Daoy (cell line): ENCODE results near the gene HNRNPH1. TPM values are rescaled to one million over a fixed set of nuclear protein-coding genes. Genes with fewer than 3 reads are reported as not detected.

Experiments used
- DNase-seq: peaks from one replicate; pipeline ENCODE4 v3.0.0-alpha.2; 2015; ENCODE audit warnings: low read depth
- total RNA-seq: library from RNA; depleted of rRNA; stranded (reverse); fragments of >200 nt; shearing (Covaris generic); gene quantifications from 2 replicates; pipeline ENCODE4 v1.2.3, GENCODE V29; 2014; rRNA removed

HNRNPH1 gene
- total RNA-seq, 1 experiment from 2014 or later: 874 TPM

DNA sequence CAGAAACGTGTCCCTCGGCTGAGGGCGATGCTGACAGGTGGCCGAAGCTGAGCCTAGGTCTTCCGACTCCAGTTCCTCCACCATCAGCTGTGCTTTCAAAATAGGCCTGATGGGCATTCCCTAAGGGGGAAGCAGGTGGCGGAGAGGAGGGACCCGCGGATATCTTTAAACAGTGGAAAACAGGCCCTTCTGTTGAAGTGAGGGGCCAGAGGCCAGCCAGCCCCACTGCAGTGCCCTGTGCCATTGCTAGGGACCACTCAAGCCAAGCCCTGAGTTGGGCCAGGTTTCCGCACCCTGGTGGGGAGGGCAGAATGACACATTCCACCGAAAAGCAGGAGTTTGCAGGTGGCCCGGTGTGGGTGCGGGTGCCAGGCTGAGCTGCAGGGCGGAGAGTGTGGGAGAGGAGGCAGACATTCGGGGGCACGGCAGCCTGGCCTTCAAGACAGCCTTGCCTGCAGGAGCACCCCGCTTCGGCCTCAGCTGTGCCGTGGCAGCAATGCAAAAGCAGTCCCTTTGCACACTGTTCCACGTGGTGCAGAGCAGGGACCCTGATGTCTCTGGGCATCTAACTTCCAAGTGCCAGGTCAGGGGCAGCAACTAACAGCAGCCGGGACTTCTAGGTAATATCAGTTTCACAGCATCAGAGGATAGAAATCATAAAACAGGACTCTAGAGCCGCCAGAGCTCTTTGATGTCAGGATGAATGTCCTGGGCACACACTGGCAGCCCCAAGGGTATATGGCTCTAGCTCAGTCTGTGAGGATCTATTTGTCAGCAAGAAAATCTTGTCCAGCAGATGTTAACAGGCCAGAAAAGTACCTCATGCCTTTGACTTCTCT, 17.2 kb downstream of the HNRNPH1 start:
- DNase-seq: no peak

GRCh38 chr5:179605026-179605833, 18.2 kb downstream of the HNRNPH1 start:
- no peak for DNase-seq

- DNase-seq: no peak
Observed at GRCh38 chr5:179603308-179603707, 20.2 kb downstream of the HNRNPH1 start.

DNA sequence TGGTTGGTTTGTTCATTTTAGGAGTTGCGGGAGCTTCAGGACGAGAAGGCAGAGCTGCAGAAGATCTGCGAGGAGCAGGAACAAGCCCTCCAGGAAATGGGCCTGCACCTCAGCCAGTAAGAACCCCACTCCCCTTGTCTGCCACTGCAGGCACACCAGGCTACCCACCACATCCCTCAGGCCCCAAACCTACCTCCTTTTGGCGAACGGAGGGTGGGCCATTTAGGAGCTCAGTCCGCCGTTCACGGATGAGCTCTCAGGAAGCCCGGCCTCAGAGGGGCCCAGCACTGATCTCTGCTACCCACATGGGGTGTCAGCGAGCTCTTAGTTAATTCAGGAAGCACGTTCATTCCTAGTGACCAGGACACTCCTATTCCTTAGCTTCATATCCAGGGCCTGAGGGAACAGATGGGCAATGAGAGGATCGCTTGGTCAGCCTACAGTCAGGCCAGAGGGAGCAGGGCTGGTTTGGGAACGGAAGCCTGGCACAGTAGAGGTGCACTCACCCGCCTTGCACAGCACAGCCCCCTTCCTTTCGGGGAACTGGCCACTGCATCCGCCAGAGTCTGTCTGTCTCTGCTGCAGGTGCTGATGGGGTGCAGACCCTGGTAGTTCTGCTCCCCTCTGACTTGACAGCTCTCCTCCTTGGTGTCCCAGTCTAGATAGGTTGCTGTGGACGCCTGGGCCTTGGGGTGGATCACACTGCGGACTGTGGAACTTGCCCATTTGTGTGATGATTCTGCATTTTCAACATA, 21.4 kb downstream of the HNRNPH1 start:
- DNase-seq: no peak

DNA sequence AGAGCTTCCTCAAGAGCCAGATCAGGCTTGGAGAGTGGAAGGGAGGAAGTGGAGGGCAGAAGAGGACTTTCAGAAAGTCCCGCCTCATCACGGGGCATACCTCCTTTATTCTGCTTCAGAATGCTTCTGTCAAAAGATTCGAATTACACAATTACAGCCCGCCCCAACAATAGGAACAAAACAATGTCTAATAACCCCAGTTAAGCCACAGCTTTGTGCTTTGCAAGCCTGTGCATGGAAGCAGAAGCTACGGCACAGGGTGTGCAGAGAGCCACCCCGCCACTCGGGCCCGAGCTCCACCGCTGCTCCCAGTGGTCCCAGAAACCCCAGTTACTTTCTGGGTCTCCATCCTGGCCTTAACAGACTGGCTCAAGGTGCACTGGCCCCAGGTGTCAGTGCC, 23.5 kb downstream of the HNRNPH1 start:
- no peak for DNase-seq

DNA sequence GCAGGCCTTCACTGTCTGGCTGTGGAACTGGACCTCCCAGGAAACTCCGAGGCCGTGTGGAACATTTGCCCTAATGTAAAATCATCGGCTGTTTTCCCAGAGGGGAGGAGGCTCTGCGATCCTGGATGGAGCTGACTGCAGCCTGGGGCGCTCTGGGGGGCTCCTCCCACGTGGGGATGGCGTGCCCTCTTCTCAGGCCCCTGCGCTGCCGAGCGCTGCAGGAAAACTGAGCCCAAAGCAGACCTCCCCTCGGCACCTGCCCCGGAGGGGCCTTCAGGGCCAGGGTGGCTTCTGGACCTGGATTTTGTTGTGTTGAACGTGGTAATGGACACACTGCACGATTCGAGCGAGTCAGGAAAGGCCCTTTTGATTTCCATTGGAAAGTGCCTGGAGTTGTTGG, 23.9 kb downstream of the HNRNPH1 start:
- no peak for DNase-seq

DNA sequence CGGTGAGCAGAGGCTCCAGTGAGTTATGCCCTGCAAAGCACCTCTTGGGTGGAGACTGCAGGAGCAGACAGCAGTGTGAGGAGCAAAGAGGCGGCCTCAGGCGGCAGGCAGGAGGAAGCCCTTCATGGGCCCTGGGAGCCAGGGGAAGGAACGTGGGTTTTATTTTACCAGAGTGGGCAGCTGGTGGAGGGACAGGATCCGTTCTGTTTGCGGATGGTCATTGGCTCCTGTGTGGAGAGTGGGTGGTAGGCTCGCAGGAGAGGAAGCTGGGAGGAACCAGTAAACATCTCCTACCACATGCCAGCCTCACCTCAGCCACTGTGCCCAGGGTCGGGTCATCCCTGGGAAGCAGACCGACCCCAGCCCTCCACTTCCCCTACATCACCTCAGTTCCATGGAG, 24.4 kb downstream of the HNRNPH1 start:
- no peak for DNase-seq

GRCh38 chr5:179596421-179596820, 27.1 kb downstream of the HNRNPH1 start:
- DNase-seq: no peak

GRCh38 chr5:179595916-179596315, 27.6 kb downstream of the HNRNPH1 start:
- no peak for DNase-seq

- DNase-seq: no peak
Observed at GRCh38 chr5:179588166-179588565, 35.3 kb downstream of the HNRNPH1 start.

- DNase-seq: no peak
Observed at GRCh38 chr5:179585941-179586401, 37.5 kb downstream of the HNRNPH1 start.

DNA sequence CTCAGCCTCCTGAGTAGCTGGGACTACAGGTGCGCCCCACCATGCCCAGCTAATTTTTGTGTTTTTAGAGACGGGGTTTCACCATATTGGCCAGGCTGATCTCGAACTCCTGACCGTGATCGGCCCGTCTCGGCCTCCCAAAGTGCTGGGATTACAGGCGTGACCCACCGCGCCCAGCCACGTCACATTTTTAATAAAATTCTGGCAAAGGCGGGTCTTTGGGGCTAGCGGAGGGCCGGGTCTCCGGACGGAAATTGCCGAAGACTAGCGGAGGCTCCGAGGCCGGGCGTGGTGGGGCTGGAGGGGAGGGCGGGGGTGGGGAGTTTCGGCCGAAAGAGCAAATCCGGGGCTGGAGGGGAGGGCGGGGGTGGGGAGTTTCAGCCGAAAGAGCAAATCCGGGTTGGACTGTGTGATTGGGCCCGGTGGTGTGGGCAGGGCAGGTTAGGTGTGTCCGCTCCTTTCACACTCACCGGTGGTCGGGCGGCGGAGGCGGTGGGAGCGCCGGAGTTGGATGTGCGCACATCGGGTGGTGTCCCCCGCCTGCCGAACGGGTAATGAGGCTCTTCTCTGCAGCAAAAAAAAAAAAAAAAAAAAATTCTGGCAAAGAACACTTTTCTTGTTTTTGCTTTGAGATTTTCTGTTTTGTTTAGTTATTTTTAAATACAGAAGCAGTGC, 46.0 kb downstream of the HNRNPH1 start:
- no peak for DNase-seq

DNA sequence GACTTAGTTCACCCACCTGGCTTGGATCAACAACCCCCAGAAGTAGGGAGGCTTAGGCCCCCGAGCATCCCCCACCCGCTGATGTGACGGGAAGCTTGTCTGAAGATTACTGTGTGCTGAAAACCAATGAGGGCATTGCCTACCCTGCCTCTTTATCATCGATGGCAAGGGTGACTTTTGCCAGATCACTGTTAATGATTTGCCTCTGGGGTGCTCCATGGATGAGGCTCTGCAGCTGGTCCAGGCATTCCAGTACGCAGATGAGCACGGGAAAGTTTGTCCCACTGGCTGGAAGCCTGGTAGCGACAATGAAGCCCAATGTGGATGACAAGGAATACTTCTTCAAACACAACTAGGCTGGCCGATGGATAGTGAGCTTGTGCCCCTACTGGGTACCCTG, 51.1 kb downstream of the HNRNPH1 start:
- DNase-seq: no peak

GRCh38 chr5:179568721-179569120, 54.8 kb downstream of the HNRNPH1 start:
- no peak for DNase-seq

DNA sequence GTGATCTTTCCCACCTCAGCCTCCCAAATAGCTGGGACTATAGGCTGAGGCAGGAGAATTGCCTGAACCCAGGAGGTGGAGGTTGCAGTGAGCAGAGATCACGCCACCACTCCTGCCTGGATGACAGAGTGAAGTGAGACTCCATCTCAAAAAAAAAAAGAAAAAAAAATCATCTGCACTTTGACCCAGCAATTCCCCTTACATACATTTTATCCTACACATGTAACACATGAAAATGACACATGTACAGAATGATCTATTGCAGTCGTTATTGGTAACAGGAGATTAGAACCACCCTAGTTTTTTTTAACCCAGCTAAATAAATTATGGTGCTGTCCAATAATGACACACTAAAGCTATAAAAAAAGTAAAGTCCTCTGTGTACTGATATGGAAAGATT, 58.9 kb downstream of the HNRNPH1 start:
- DNase-seq: no peak

Other genes with a start within 250 kb of the HNRNPH1 start
- 33.4 and 43.8 TPM in 2 replicates for gene RUFY1, start 73.1 kb downstream of the HNRNPH1 start, total RNA-seq
- gene CBY3, start 57.4 kb upstream of the HNRNPH1 start, total RNA-seq: not detected in 2 replicates
- gene CANX, start 75.3 kb upstream of the HNRNPH1 start, total RNA-seq: 570 and 576 TPM in 2 replicates
- 6.9 and 7.9 TPM in 2 replicates for gene MAML1, start 109.2 kb upstream of the HNRNPH1 start, total RNA-seq
- not detected in 2 replicates for gene LTC4S, start 170.3 kb upstream of the HNRNPH1 start, total RNA-seq
- 52.9 and 62.7 TPM in 2 replicates for gene MGAT4B, start 183.2 kb upstream of the HNRNPH1 start, total RNA-seq
- 311 and 335 TPM in 2 replicates for gene SQSTM1, start 197.2 kb upstream of the HNRNPH1 start, total RNA-seq
- 9.2 and 11.1 TPM in 2 replicates for gene MRNIP, start 235.1 kb upstream of the HNRNPH1 start, total RNA-seq